RWPE1 (cell line): ENCODE measurements around the gene PDLIM4.

ENCODE experiments used
- CTCF ChIA-PET: fragments of 350-600 bp; sonication (Branson Sonifier 250); formaldehyde crosslinking; extraction: SDS; loops from one replicate; lab custom pipeline; 2021; lab: Yijun Ruan, JAX
- POLR2A ChIA-PET: fragments of 400-600 bp; formaldehyde crosslinking; extraction: SDS; loops from one replicate; lab custom pipeline; 2020; ENCODE audit warnings: antibody characterized with exemption; ENCODE audit not compliant: low non-redundant PET; lab: Yijun Ruan, JAX
- DNase-seq: peaks from one replicate; pipeline ENCODE4 v3.0.0; 2012; ENCODE audit warnings: low spot score
- H3K27ac ChIP-seq: fragments of 450-650 bp; 2 replicates; pipeline ENCODE4 v1.5.1; 2017
- CTCF ChIP-seq: fragments of 450-650 bp; conservative IDR thresholded peaks from 2 replicates; pipeline ENCODE4 v1.5.1; 2017; ENCODE audit warnings: low read depth, mild to moderate bottlenecking

The PDLIM4 gene

GRCh38 chr5:132277256-132277655 is 19.8 kb downstream of the PDLIM4 start:
- TF ChIP-seq CTCF = no peak
- ChIA-PET POLR2A (no interaction called here), CTCF (interaction anchor here (0.7 kb wide), 1 partner anchor 10 kb away, joined by 3 read pairs; no protein-coding TSS in a partner anchor)
- no peak overlapping the region for H3K27ac ChIP-seq
- DNase-seq = no peak

- CTCF ChIA-PET = interaction anchor here (0.7 kb wide), 1 partner anchor 11 kb away, joined by 3 read pairs; no protein-coding TSS in a partner anchor
- no peak for TF ChIP-seq CTCF
- no peak overlapping the region for H3K27ac ChIP-seq
- POLR2A ChIA-PET = no interaction called here
- no peak for DNase-seq
These were observed 20.7 kb downstream of the PDLIM4 start for GRCh38 chr5:132277971-132278853.

GRCh38 chr5:132279801-132280200 is 22.3 kb downstream of the PDLIM4 start:
- H3K27ac ChIP-seq = no peak overlapping the region
- DNase-seq = no peak
- ChIA-PET CTCF (interaction anchor here (0.5 kb wide), 1 partner anchor 12 kb away, joined by 4 read pairs; no protein-coding TSS in a partner anchor), POLR2A (no interaction called here)
- no peak for TF ChIP-seq CTCF

- no peak overlapping the region for H3K27ac ChIP-seq
- ChIA-PET POLR2A (no interaction called here), CTCF (interaction anchor here (0.7 to 2.7 kb wide), 4 partner anchors 13 to 42 kb away, joined by 3 to 7 read pairs (median 4); partner anchors contain the start of gene SLC22A4)
- TF ChIP-seq CTCF = no peak
- DNase-seq = no peak
These were observed 23.1 kb downstream of the PDLIM4 start for GRCh38 chr5:132280371-132281240.

- CTCF ChIA-PET = interaction anchor here (1.0 to 2.7 kb wide), 2 partner anchors 12 to 44 kb away, joined by 5 to 7 read pairs; partner anchors contain the start of gene SLC22A4
These were observed 24.5 kb downstream of the PDLIM4 start for GRCh38 chr5:132281856-132282614.

More at GRCh38 chr5:132281856-132282614, 24.5 kb downstream of the PDLIM4 start:
- no peak for DNase-seq
- POLR2A ChIA-PET = no interaction called here
- no peak overlapping the region for H3K27ac ChIP-seq
- TF ChIP-seq CTCF = no peak
